Measurements from ENCODE around the gene IDH1.

DNA sequence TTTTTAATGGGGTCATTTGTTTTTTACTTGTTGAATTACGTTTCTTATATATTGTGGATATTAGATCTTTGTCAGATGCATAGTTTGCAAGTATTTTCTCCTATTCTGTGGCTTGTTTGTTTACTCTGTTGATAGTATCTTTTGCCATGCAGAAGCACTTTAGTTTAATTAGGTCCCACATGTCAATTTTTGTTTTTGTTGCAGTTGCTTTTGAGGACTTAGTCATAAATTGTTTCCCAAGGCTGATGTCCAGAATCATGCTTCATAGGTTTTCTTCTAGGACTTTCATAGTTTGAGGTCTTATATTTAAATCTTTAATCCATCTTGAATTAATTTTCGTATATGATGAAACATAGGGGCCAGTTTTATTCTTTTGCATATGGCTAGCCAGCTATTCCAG, 24.4 kb upstream of the IDH1 start:
- TF ChIP-seq, protein P1, sequence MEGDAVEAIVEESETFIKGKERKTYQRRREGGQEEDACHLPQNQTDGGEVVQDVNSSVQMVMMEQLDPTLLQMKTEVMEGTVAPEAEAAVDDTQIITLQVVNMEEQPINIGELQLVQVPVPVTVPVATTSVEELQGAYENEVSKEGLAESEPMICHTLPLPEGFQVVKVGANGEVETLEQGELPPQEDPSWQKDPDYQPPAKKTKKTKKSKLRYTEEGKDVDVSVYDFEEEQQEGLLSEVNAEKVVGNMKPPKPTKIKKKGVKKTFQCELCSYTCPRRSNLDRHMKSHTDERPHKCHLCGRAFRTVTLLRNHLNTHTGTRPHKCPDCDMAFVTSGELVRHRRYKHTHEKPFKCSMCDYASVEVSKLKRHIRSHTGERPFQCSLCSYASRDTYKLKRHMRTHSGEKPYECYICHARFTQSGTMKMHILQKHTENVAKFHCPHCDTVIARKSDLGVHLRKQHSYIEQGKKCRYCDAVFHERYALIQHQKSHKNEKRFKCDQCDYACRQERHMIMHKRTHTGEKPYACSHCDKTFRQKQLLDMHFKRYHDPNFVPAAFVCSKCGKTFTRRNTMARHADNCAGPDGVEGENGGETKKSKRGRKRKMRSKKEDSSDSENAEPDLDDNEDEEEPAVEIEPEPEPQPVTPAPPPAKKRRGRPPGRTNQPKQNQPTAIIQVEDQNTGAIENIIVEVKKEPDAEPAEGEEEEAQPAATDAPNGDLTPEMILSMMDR (IDR thresholded peaks at IDR 0.05) = no peak
- TF ChIP-seq POLR2A (IDR thresholded peaks at IDR 0.05; ENCODE audit: low read depth) = no peak
